ENCODE data around the gene MKNK1. TPM values are rescaled to one million over a fixed set of nuclear protein-coding genes. Genes with fewer than 3 reads are reported as not detected.

Gene MKNK1
- polyA plus RNA-seq, 10 donors = 19.3 to 42.8 (median 25.2) TPM

DNA sequence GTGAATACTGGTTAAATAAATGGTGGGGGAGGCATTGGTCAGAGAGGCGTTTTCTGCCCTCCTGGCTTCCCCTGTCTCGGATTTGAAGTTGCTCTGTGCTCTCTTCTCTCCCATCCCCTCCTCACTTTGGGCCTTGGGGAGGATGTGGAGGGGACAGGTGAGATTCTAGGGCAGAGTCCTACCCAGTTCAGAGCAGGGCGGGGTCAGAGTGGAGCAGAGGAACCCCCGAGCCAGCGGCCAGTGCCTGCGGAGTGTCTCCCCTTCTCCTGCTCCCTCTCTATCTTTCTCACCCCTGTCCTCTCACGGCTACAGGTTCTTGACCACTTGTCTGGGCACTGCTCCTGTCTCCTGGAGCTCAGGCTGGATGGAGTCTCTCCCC lies 60.7 kb downstream of the MKNK1 start:
- DNase-seq = no peak

DNA sequence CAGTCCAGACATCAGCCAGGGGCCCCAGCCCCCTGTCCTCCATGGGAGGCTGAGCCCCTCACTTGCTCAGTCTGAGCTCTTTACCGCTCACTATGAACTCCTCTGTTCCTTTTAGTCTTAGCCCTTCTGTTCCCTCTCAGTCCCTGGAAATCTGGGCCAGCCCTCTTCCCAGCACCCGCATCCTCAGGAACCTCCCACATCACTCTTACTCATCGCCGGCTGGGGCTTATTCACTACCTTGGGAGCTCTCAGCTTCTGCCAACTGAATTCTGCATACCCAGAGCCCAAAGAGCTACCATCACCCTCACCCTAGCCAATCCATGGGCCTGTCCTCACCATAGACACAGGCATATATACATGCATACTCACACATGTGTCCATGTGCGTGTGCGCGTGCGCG lies 64.1 kb downstream of the MKNK1 start:
- no peak for DNase-seq

DNA sequence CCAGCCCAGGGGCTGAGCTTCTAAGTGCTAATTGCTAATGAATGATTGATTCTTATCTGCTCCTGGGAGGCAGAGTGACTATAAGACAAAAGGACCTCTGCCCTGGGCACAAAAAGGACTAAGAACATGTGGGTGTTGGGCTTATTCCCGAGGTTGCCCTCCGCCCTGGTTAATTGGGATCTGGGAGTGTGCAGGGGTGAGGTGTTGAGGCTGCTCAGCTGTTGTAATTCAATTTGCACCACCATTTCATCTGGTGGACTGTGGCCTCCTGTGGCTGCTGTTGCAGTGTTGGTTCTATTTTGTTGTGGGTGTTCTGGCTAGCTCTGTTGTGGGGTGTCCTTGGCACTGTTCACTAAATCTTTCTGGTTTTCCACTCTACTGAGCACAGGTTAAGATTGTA lies 65.9 kb downstream of the MKNK1 start:
- no peak for DNase-seq

DNA sequence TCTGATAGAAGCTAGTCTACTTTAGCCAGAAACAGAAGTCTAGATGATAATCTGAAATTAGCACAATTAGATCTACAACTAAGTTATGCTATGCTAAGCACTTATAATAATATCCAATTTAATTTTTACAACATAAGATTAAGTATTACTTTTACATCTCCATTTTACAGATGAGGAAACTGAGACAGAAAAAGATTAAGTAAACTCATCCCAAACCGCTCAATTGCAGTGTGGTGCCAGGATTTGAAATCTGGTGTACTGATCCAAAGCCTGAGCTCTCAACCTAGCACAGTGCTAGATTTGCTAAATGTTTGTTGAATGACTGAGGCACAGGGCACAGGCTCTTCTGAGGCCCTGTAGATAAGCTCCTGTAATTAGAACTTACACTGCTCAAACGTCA lies 66.4 kb downstream of the MKNK1 start:
- DNase-seq = no peak

DNA sequence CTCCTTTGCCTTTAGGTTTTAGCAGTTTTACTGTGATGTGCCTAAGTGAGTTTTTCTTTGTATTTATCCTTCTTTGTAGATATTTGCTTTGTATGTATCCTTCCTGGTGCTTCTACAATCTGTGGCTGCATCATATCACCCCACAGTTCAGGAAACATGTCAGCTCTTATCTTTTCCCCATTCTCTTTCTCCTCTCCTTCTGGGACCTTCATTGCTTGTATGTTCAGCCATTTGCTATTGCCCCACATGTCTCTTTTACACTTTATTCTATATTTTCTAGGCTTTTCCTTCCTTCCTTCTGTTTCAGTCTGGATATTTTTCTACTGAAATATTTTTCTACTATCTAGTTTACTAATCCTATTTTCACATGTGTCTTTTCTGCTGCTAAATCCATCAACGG lies 67.5 kb downstream of the MKNK1 start:
- DNase-seq = no peak

DNA sequence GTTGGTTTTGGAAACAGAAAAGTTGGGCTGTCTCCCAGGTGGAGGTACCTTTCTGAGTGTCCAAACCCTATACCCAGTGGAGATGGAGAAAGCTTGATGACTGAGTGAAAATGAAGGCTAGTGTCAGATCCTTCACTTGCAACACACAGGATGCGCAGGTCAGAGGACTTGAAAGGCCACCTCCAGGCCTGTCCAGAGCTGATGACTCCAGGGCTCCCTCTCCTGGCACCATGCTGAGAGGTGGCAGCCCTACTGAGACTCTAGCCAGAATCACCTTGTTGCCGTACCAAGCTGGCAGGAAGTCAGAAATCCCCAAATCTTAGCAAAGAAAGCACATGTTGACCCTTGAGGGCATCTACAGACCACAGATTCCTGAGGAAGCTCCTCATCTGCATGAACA lies 69.0 kb downstream of the MKNK1 start:
- DNase-seq = no peak

DNA sequence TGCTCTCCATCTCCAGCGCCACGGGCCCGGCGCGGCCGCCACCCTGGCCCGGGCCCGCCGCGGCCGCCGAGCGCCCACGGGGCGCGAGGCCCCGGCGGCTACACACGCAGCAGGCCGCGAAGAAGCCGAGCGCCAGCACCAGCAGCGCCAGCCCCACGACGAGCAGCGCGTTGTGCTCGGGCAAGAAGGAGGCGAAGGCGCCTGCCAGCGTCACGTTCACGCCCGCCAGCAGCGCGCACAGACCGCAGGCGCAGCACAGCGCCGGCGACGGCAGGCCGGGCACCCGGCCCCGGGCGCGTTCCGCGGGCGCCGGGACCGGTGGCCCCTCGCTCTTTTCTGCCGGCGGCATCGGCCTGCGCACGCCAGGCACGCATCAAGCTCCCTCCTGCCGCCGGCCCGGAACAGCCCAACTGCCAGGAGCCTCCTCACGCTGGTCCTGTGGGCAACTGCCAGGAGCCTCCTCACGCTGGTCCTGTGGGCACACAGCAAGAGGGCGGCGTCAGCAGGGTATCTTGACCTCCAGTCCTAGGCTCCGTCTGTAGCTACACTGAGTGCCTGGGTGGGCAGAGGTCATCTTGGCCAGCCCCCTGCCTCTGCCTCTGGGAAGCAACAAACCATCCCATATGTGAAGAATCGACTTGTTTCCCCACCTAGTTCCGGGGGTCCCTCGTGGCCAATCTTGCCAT lies 70.7 kb downstream of the MKNK1 start:
- peak in 2 of 3 donors; percentile 36 to 75 for DNase-seq

DNA sequence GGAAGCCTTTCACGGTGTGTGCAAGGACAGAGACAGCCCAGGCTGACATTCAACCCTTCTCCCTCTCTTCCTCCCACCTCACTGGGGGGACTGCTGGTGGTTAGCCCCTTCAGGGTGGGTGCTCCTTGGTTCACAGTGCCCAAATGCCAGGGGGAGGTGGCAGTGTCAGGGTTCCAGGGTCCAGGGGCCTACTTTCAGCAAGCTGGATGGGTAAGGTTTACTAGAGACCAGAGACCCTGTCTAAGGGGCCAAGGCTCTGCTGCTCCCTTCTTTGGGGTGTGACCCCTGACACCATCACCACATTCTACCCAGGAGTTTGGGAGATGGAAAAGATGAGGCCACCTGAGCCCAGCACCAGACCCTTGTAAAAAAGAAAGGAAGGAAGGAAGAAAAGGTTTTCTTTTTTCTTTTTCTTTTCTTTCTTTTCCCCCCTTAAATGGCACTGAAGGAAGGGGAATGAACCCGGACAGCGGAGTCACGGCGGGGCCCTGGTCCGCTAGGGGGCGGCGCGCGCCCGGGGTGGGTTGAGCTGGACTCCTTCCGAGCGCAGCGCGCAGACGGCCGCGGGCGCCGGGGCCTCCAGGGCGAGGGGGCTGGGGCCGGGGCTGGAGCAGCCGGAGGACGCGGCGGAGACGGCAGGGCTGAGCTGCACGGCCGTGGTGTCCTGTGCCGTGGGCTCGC lies 71.4 kb downstream of the MKNK1 start:
- DNase-seq = peak in 2 of 3 donors; percentile 74 to 83

DNA sequence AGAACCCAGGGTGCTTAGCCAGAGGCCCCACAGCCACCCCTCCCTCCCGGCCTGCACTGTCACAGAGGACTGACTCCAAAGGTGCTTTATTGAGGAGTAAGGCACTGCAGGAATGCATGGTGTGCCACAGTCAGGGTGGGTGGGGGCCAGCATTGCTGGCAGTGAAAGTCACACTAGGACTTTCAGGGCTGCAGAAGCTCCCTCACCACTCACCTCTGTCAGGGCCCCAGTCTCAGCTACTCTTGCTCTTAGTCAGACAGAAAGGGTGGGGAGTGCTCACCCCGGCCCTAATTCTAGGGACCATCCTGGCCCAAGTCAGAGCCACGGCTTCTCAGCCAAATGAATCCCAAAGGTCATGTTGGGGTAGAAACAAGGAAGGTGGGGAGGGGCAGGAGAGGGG lies 72.0 kb downstream of the MKNK1 start:
- no peak for DNase-seq

DNA sequence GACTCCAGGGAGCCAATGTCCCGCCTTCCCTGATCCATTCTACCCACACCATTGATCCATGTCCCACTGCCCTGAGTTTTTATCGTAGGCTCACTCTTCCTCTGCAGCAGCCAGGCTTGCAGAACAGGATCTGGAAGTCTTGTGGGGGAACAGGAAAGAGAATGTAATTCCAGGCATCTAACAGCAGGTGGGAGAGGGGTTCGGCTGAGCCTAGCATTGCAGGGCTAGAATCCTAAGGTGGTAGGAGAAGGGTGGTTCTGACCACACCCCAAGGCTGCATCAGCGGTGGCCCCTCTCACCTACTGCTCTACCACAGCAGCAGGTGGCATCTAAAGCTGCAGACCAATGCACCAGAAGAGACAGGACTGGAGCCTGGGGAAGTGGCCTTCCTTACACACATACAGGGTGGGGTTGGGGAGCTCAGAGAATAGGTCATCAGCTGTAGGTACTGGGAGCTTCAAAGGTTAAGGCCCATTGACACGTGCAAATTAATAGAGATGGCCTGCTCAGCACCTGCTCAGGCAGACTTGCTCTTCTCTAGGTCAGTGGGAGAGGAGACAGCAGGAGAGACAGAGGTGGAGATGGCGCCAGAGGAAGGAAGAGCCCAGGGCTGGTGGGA lies 73.2 kb downstream of the MKNK1 start:
- DNase-seq = no peak

DNA sequence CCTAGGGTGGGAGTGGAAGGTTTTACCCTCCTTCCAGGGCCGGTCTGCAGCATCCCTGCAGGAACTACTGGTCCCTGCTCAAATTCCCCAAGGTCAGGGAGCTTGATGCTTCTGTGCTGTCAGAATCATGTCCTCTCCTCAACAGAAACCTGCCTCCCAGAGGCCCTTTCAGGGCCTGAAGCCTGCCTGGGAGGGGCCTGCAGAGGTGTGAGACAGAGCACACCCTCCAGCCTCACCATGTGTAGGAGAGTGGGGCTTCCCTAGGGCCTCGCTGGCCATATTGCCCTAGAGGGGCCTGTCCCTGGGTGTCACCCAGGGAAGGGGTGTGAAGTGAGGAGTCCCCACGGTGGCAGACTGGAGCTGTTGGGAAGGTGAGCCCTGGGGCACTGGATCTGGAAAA lies 73.8 kb downstream of the MKNK1 start:
- DNase-seq = no peak

DNA sequence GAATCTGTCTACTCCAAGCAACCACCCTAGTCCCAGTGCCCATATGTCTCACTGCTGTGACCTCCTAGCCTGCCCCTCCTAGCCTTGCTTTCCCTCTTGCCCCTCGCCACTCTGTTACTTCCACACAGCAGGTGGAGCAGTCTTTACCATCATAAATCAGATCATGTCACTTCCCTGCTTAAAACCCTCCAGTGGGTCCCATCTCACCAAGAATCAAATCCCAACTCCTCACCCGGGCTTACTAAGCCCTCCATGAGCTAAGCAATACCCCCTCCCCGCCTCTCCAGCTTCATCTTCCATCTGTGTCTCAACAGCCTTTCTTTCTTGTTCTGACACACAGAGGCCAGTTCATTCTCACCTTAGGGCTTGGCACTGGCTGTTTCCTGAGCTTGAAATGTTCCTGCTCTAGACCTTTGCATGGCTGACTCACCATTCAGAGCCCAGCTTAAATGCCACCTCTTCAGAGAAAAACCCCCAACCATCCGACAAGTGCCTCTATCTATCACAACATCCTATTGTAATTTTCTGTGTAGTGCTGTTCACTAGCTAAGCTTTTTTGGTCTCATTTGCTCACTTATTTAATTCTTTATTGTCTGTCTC lies 74.9 kb downstream of the MKNK1 start:
- no peak for DNase-seq

DNA sequence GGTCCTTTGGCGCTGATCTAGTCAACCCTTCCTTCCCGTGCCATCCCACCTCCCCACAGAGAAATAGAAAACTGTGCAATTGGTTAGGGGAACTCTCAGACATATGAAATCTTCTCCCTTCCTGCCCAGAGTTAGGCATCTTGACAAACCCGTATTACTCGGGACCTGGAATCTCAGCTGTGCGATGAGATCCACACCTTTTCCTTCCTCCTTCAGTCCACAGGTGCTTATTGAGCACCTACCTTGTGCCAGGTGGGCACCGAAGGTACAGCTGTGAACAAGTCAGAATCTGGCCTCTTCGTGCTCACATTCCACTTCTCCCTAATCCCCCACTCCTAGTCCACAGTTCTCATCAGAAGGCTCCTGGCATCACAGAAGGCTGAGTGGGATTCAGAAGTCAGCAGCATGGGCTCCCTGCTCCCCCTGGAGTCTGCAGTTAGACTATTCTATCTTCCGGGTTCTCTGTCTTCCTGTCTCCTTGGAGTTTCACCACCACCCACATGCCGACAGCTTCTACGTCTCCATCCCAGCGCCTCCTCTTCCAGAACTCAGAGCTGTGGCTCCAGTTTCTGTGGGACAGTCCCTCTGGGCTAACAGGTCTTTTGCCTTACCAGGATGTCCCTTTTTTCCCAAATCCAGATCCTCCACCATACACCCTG lies 75.6 kb downstream of the MKNK1 start:
- DNase-seq = no peak

DNA sequence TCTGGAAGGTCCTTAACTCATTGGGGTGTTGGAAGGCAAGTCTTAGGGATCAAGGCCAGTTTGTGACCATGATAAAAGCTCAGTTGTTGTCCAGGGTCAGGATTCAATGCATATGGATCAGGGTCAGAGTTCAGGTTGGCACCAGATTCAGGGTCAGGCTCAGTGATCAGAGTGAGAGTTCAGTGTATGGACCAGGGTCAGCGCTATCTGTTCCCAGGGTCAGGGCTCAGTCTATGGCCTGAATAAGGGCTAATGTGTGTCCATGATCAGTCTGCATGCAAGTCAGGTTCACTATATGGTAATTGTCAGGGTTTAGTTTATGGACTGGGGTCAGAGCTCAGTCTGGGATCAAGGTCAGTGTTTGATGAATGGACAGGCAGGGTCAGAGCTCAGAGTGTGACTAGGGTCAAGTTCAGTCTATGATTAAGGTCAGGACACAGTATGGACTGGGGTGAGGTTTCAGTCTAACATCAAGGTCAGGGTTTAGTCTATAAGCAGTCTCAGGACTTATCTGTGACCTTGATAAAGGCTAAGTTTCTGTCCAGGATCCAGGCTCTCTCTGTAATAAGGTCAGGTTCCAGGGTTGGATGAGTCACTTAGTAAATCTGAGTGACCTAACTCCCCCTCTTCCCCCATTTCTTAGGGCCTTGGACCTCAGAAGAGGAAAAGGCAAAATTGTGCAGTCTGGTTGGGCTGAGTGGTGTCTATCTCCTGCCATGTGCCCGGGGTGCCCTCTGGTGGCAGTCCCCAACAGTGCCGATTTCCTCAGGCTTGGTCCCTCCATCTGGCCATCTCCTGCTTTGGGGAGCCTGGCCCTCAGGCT lies 76.4 kb downstream of the MKNK1 start:
- DNase-seq = peak in 2 of 3 donors; percentile 77 to 87

DNA sequence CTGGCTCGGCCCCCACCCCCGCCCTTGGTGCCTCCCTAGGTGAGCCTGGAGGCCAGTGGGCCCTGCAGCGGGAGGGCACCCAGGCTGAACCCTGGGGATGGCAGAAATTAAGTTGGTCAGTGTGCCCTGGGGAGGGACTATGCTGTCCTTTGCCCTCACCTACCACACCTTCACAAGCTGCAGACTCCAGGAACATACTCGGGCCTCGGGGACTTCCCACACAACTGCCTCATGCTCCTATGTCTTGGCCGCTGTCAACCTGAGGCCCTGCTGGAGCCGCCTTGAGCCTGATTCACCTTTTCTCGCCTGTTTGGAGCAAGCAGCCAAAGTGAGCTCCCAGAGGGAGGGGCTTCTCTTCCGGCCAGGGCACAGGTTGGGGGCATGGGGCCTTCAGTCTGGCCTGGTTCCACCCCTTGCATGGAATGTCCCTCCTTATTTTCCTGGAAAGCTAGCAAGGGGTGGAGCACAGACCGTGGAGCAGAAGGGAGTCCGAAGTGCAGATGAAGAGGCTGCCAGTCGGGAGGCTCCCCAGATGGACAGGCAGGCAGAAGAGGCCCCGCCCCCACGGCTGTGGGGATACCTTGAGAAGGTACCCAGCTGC lies 77.3 kb downstream of the MKNK1 start:
- DNase-seq = no peak

DNA sequence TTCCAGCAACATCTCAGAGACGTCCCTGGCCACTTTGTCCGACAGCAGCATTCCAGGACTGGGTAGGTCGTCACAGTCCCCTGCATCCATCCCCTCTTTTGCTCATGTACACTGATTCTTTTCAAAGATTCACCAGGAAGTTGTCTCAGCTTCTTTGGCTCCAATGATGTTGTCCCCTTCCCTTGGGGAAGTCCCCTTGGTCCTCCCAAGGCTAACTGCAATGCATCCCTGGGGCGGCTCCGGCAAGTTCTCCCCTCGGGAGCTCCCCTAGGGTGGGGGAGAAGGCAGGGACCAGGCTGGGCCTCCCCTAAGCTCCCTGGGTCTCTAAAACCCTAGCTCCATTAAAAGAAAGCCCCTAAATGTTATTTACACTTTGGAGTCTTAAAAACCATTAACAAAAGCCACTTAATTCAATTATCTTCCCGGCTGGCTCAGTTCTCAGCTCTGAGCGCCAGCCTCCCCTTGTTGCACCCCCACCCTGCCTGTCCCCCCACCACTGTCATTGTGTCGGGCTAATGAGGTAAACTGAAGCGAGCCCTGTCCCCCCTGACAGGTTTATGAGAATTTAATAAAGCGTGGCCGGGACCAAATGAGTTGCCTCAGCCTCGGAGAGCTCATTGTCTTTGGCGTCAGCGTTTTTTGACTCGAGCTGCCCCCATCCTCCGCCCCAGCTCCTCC lies 77.9 kb downstream of the MKNK1 start:
- no peak for DNase-seq

DNA sequence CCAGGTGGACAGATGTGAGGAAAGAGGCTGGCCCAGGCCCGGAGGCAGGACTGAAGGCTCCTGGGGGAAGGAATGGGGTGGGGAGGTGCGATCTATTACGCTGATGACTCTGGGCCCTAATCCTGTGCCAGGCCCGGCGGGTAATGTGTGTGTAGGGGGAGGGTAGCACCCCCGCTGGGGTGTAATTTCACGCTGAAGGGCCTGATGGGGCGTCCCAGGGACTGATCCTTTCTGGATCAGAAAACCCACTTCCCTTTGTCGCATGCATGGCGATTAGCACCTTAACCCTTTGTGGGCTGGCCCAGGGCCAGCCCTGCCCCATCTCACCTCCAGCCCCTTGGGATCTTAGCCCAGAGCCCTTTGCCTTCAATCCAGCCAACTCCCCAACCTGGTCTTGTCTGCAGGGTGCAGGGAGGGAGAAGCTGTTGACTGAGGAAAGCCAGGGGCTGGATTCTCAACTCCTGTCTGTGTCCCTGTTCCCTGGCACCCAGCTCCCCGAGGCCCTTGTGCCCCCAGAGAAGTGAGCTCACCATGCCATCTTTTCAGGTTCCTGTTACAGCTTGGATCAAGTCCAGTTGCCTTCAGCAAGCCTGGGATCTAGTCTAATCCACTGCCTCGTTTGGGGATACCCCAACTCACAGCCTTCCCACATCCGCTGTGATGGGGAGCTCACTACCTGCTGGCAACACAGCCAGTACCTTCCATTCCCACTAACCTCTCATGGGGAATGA lies 78.7 kb downstream of the MKNK1 start:
- no peak for DNase-seq

DNA sequence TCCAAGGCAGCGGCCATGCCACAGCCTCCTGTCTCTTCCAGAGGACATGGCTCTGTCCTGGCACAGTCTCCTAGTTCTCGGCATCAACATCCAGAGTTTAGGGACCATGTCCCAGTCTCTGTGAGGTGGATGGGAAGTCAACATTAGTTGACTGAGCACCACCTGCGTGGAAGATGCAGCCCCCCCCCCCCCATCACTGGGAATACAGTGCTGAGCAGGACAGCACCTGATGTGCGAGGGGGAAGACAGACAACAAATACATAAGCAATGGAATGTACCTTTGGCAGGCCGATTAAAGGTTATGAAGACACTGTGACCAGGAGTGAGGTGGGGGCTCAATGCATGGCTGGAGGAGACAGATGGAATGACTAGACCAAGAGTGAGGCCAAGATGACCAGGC lies 79.2 kb downstream of the MKNK1 start:
- DNase-seq = no peak

DNA sequence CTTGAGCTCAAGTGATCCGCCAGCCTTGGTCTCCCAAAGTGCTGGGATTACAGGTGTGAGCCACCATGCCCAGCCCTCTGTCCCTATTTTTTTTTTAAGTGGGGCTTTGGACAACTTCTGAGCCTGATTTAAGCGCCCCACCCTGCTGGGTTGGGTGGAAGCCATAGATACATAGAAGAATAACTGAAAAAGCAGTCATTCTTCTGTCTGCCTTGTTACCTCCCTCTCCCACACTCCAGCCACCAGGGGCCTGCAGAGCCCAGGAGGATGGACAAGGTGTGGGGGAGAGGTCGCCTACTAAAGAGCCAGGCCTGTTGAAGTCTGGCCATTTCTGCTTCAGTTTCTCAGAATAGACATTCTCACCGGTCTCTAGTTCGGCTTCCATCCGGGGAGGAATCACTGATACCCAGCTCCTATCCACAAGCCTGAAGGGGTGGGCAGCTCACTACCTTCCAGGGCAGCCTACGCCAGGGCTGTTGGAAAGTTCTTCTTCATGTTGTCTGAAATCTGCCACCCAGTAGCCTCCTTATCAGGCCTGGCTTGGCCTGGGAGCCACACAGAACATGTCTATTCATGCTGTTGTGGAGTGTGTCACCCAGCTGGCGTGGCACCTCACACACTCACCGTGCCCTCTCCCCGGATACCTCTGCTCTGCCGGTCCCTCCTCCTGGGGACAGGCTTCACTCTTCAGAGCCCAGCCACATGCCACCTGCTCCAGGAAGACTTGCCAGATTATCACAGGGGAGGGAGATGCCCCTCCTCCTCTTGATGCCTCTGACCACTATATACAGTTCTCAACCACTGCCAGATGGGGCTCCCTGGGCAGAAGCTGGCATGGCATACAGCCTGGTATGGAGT lies 80.3 kb downstream of the MKNK1 start:
- no peak for DNase-seq
